Astrocyte of the hippocampus (primary cell): ENCODE measurements around the gene MS4A3.
"Not testable (repeated sequence)": the region's sequence is repeated elsewhere in the genome, so short reads cannot be mapped to it uniquely, and the experiment has no call there.

Source experiments
- DNase-seq: peaks from one replicate; pipeline ENCODE4 v3.0.0; 2011; ENCODE audit warnings: low read depth, low spot score

Gene MS4A3

GRCh38 chr11:60095477-60096120 lies 39.1 kb downstream of the MS4A3 start:
- DNase-seq, result no peak

GRCh38 chr11:60097189-60097588 lies 40.7 kb downstream of the MS4A3 start:
- no peak for DNase-seq

- no peak for DNase-seq
Observed at GRCh38 chr11:60098508-60098907, 42.0 kb downstream of the MS4A3 start.

- DNase-seq, result no peak
Observed at GRCh38 chr11:60100516-60100915, 44.1 kb downstream of the MS4A3 start.

- DNase-seq, result not testable (repeated sequence)
Observed at GRCh38 chr11:60101368-60101767, 44.9 kb downstream of the MS4A3 start.

- DNase-seq, result not testable (repeated sequence)
Observed at GRCh38 chr11:60104471-60105115, 48.1 kb downstream of the MS4A3 start.

GRCh38 chr11:60108631-60109030 lies 52.2 kb downstream of the MS4A3 start:
- not testable (repeated sequence) for DNase-seq

- DNase-seq, result no peak
Observed at GRCh38 chr11:60111793-60112192, 55.3 kb downstream of the MS4A3 start.

GRCh38 chr11:60116996-60117790 lies 60.7 kb downstream of the MS4A3 start:
- DNase-seq, result no peak

GRCh38 chr11:60118338-60118737 lies 61.9 kb downstream of the MS4A3 start:
- no peak for DNase-seq

GRCh38 chr11:60119710-60120109 lies 63.2 kb downstream of the MS4A3 start:
- DNase-seq, result no peak
